PFSK-1 (cell line): ENCODE results near the gene LGALS3BP.

Experiments used
- FOXP2 ChIP-seq: optimal IDR thresholded peaks from 2 replicates; pipeline ENCODE3; 2011; ENCODE audit warnings: borderline replicate concordance, control low read depth, inconsistent platforms; ENCODE audit not compliant: insufficient read depth; ENCODE audit errors: extremely low read length, extremely low read depth
- POLR2AphosphoS5 ChIP-seq: IDR thresholded peaks from 2 replicates; pipeline ENCODE4 v1.6.1; 2012; ENCODE audit warnings: low read depth, mild to moderate bottlenecking, control low read depth, low read length, moderate library complexity
- SIN3A ChIP-seq: IDR thresholded peaks from 2 replicates; pipeline ENCODE4 v1.6.1; 2012; ENCODE audit warnings: mild to moderate bottlenecking, low read length, moderate library complexity, borderline replicate concordance; ENCODE audit not compliant: insufficient read depth
- TAF1 ChIP-seq: IDR thresholded peaks from 2 replicates; pipeline ENCODE4 v1.6.1; 2012; ENCODE audit warnings: low read length, control low read depth, borderline replicate concordance; ENCODE audit not compliant: insufficient read depth
- TF ChIP-seq, protein P1 (sequence below), 2 experiments: IDR thresholded peaks; 2 replicates each; pipeline versions ENCODE4 v1.6.1 to v1.8.0; 2011 to 2012; ENCODE audit warnings: low read depth in 2 of 2, low read length in 2 of 2, control low read depth in 1 of 2, inconsistent platforms in 1 of 2, mild to moderate bottlenecking in 1 of 2, moderate library complexity in 1 of 2; ENCODE audit not compliant: insufficient read depth in 1 of 2

Gene LGALS3BP

DNA sequence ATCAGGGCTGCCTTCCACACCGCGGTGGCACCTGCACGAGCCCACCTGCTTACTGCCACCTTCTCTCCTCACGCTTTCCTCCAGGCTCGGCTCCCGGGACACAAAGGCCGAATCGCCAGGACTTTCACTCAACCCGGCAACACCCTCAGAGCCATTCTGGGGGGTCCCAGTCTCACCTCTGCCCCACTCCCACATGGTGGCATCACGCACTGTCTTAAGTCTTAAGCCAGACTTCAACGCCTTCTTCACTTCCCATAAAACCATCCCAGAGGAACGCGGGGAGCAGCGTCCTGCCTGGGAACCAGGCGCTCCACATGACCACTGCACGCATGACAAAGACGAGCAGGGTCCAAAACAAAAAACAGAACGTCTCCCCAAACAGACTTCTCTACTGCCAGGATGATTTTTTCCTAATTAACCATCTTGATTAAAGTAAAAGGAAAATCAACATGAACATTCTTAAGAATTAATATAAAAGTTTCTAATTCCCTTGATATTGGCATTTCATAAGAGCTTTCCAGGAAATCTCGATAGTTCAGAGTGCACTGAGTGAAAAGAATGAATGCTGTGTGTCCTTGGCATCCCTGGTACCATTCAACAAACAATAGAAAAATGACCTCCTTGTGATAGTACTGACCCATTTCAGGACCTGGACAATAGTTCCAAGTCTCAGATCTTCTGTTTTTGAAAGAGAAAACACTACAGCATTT lies 27.2 kb upstream of the LGALS3BP start:
- TF ChIP-seq FOXP2 (no peak), SIN3A (no peak)

GRCh38 chr17:79006046-79006445 lies 26.3 kb upstream of the LGALS3BP start:
- TF ChIP-seq TAF1 (no peak), SIN3A (no peak), POLR2AphosphoS5 (no peak), FOXP2 (no peak)
- TF ChIP-seq, protein P1, sequence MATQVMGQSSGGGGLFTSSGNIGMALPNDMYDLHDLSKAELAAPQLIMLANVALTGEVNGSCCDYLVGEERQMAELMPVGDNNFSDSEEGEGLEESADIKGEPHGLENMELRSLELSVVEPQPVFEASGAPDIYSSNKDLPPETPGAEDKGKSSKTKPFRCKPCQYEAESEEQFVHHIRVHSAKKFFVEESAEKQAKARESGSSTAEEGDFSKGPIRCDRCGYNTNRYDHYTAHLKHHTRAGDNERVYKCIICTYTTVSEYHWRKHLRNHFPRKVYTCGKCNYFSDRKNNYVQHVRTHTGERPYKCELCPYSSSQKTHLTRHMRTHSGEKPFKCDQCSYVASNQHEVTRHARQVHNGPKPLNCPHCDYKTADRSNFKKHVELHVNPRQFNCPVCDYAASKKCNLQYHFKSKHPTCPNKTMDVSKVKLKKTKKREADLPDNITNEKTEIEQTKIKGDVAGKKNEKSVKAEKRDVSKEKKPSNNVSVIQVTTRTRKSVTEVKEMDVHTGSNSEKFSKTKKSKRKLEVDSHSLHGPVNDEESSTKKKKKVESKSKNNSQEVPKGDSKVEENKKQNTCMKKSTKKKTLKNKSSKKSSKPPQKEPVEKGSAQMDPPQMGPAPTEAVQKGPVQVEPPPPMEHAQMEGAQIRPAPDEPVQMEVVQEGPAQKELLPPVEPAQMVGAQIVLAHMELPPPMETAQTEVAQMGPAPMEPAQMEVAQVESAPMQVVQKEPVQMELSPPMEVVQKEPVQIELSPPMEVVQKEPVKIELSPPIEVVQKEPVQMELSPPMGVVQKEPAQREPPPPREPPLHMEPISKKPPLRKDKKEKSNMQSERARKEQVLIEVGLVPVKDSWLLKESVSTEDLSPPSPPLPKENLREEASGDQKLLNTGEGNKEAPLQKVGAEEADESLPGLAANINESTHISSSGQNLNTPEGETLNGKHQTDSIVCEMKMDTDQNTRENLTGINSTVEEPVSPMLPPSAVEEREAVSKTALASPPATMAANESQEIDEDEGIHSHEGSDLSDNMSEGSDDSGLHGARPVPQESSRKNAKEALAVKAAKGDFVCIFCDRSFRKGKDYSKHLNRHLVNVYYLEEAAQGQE (IDR thresholded peaks at IDR 0.05; ENCODE audit: insufficient read depth in 1 of 2, low read depth in 2 of 2, low read length in 2 of 2) = no peak

- TF ChIP-seq FOXP2 = no peak
- TF ChIP-seq, protein P1 (IDR thresholded peaks at IDR 0.05; ENCODE audit: insufficient read depth in 1 of 2, low read depth in 2 of 2, low read length in 2 of 2) = no peak
- no peak for TF ChIP-seq SIN3A
- TF ChIP-seq TAF1 = no peak
- TF ChIP-seq POLR2AphosphoS5 = no peak
These were observed 25.5 kb upstream of the LGALS3BP start for GRCh38 chr17:79005063-79005861.

- TF ChIP-seq FOXP2 = no peak
These were observed 24.1 kb upstream of the LGALS3BP start for GRCh38 chr17:79003661-79004411.

DNA sequence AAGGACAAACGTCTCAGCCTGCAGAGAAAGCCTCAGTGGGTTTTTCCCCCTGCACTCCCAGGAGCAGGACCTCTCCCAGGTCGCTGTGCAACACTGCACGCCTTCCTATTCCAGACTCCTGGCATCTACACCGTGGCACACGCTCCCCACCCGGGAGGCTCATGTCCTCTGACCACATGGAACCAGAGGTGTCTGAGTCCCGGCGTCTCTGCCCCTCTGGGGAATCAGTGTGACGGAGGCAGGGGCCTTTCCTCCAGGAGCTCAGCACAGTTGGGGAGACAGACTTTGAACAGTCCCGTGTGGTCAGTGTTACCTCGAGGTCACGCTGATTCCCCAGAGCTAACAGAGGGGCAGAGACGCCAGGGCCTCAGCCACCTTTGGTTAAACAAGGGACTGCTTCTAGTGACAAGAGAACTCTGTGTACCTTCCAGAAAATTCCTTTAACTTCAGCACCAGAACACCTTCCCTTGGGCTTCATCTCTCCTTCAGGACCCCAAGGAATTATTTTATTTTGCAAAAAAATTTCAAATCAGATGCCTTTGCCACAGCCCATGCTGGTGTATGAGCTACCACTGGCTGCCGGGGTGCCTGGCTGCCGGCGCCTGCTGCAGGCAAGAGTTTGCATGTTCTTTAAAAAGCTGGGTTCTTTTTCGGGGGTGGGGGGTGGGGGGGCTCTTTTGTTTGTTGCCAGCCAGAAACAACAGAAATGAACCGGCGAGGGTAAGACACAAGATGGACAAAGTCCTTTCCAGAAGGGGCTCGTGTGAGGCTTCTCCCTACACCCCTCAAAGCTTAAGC lies 23.3 kb upstream of the LGALS3BP start:
- TF ChIP-seq SIN3A (no peak), TAF1 (no peak), POLR2AphosphoS5 (no peak), FOXP2 (no peak)
- TF ChIP-seq, protein P1 (IDR thresholded peaks at IDR 0.05; ENCODE audit: insufficient read depth in 1 of 2, low read depth in 2 of 2, low read length in 2 of 2) = no peak

DNA sequence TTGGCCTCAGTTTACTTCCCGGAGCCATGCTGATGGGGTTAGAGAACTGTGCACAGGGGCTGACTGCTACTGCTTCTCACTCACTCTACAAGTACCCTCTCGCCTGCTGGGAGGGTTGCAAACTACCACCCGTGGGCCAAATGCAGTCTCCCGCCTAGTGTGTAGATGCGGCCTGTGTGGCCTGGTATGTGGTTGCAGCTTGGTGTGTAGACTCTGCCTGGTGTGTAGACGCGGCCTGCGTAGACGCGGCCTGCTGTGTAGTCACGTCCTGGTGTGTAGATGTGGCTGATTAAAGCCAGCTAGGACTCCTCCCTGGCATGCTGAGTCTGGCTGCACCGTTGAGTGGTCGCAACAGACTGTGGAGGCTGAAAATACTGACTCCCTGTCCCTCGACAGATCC lies 22.6 kb upstream of the LGALS3BP start:
- no peak for TF ChIP-seq SIN3A
- TF ChIP-seq TAF1 = no peak
- TF ChIP-seq, protein P1 (IDR thresholded peaks at IDR 0.05; ENCODE audit: insufficient read depth in 1 of 2, low read depth in 2 of 2, low read length in 2 of 2) = no peak
- no peak for TF ChIP-seq FOXP2
- no peak for TF ChIP-seq POLR2AphosphoS5
